ENCODE results near the gene LIME1.

DNA sequence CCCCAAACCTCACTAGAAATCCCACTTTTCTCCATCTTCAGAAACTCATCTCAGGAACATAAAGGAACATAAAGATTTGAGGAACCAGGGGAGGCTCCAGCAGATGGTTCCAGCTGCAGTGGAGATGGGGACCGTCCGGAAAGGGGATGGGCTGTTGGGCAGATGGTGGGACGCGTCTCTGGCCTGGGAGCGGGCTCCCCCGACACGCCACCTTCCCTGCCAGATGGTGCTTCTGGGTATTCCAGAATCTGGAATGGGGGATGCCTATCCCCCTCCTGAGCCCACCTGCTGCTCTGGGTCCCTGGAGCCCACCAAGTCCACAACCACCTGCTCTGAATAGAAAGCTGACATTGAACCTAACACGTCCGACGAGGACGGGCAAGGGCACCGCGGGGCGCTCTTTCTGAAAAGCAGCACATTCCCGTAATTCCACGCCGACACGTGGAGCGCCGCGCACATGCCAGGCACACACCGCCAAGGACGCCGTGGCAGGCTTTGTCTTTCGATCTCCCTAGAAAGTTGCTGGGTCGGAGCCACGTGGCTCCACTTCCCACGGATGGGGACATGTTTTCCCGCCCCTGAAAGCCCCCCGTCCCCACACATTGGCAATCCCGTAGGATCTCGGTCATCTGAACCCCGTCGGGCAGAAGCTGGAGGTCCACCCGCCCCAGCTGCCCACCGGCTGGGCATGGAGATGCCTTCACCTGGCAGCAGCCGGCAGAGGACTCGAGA is 30.4 kb downstream of the LIME1 start:
- TF ChIP-seq CTCF (IDR thresholded peaks at IDR 0.05) (no peak), POLR2A (IDR thresholded peaks at IDR 0.05) (no peak)
